ENCODE results near the gene ZNF579.
"Not testable (repeated sequence)": the region's sequence is repeated elsewhere in the genome, so short reads cannot be mapped to it uniquely, and the experiment has no call there.

Gene ZNF579

GRCh38 chr19:55536951-55537740 lies 43.5 kb downstream of the ZNF579 start, which contains the start of gene SBK2:
TSS of gene SBK2 (minus strand) at chr19:55537133. CDS start at chr19:55536294, 839 bp downstream.
- no peak for DNase-seq

- DNase-seq: no peak
Observed at GRCh38 chr19:55536366-55536765, 44.3 kb downstream of the ZNF579 start.

- DNase-seq: no peak
Observed at GRCh38 chr19:55535965-55536350, 44.7 kb downstream of the ZNF579 start.

GRCh38 chr19:55535173-55535964 lies 45.3 kb downstream of the ZNF579 start:
- no peak for DNase-seq

- DNase-seq: not testable (repeated sequence)
Observed at GRCh38 chr19:55534280-55534679, 46.4 kb downstream of the ZNF579 start.

- no peak for DNase-seq
Observed at GRCh38 chr19:55530996-55531395, 49.7 kb downstream of the ZNF579 start.

- no peak for DNase-seq
Observed at GRCh38 chr19:55529636-55530234, 50.9 kb downstream of the ZNF579 start.

- DNase-seq: no peak
Observed at GRCh38 chr19:55528030-55528803, 52.4 kb downstream of the ZNF579 start.

- no peak for DNase-seq
Observed at GRCh38 chr19:55527197-55528029, 53.2 kb downstream of the ZNF579 start.
